Kidney epithelial cell (primary cell): ENCODE measurements around the gene CD200R1. TPM values are rescaled to one million over a fixed set of nuclear protein-coding genes. Genes with fewer than 3 reads are reported as not detected.

ENCODE experiments used
- DNase-seq: peaks from one replicate; pipeline ENCODE4 v3.0.0-alpha.2; 2010; ENCODE audit warnings: low read depth
- H3K27me3 ChIP-seq: 2 replicates; pipeline ENCODE4 v1.6.0; 2011; ENCODE audit warnings: low read length; ENCODE audit not compliant: control insufficient read depth, insufficient read depth
- H3K36me3 ChIP-seq: 2 replicates; pipeline ENCODE4 v1.5.1; 2011; ENCODE audit warnings: low read length; ENCODE audit not compliant: control insufficient read depth, insufficient read depth
- H3K4me3 ChIP-seq: 2 replicates; pipeline ENCODE4 v1.5.1; 2011; ENCODE audit warnings: low read depth, mild to moderate bottlenecking, control low read depth, low read length
- total RNA-seq: library from RNA; depleted of rRNA; stranded (reverse); fragments of >200 nt; gene quantifications from 2 replicates; pipeline ENCODE4 v1.2.3, GENCODE V29; 2015
- TF ChIP-seq, protein P1 (sequence below): IDR thresholded peaks from 2 replicates; pipeline ENCODE4 v1.5.1; 2011; ENCODE audit warnings: mild to moderate bottlenecking, moderate library complexity, low read length, control low read depth, inconsistent platforms; ENCODE audit not compliant: insufficient read depth, poor library complexity, severe bottlenecking

Gene CD200R1
- total RNA-seq, 1 donor from 2014 or later, result not detected

DNA sequence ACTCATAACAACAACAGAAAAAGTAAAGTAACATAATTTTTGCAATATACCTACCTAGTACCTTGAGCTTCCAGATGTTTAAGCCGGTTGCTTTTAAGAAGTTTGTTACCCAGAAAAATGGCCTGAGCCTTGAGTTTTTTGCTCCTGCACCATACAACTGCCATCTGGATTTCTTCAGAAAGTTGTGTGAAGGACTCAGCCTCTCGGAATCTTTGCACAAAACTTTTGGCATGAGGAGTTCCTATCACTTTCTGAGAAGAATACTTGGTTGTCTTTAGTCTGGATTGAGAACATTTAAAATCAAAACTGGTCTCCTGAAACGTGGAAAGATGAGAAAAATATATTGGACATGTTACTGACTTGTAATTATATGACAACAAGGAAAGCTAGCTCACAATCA, 33.2 kb upstream of the CD200R1 start:
- H3K4me3 ChIP-seq, result no peak overlapping the region
- H3K36me3 ChIP-seq, result peaks cover 2% of the 10 kb centered on the region
- no peak for DNase-seq
- H3K27me3 ChIP-seq, result no peaks in the 10 kb centered on the region
- TF ChIP-seq, protein P1, sequence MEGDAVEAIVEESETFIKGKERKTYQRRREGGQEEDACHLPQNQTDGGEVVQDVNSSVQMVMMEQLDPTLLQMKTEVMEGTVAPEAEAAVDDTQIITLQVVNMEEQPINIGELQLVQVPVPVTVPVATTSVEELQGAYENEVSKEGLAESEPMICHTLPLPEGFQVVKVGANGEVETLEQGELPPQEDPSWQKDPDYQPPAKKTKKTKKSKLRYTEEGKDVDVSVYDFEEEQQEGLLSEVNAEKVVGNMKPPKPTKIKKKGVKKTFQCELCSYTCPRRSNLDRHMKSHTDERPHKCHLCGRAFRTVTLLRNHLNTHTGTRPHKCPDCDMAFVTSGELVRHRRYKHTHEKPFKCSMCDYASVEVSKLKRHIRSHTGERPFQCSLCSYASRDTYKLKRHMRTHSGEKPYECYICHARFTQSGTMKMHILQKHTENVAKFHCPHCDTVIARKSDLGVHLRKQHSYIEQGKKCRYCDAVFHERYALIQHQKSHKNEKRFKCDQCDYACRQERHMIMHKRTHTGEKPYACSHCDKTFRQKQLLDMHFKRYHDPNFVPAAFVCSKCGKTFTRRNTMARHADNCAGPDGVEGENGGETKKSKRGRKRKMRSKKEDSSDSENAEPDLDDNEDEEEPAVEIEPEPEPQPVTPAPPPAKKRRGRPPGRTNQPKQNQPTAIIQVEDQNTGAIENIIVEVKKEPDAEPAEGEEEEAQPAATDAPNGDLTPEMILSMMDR, result no peak

DNA sequence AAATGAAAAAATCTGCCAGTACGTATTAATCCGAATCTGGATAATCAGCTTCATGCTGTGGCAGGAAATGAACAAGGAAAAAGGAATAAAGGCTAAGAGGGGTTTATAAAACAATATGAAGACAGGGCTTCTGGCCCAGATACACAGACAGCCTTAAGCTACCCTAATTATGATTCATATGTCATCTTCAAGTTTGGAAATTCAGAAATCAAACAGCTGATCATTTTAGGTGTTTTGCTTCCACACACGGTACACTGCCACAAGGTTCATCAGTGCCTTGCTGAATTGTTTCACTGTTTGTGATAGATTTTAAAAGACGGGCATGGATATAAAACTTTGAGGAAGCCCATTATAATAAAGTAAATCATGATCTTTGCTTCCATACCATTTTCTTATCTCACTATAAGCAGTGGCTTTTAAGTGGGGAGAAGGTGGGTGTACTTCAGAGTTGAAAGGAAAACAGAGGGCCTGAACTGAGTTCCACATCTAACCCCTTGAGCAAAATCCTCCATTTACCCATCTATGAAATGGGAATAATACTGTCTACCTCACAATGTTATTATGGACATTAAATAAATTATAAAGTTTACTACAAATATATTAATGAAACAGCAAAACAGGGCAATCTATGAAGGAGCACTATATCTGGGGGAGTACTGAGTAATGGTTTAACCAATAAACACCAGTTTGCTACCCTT, 31.6 kb upstream of the CD200R1 start:
- no peak for DNase-seq
- Histone ChIP-seq H3K36me3 (peaks cover 2% of the 10 kb centered on the region), H3K4me3 (no peak overlapping the region), H3K27me3 (no peaks in the 10 kb centered on the region)
- TF ChIP-seq, protein P1, result no peak

DNA sequence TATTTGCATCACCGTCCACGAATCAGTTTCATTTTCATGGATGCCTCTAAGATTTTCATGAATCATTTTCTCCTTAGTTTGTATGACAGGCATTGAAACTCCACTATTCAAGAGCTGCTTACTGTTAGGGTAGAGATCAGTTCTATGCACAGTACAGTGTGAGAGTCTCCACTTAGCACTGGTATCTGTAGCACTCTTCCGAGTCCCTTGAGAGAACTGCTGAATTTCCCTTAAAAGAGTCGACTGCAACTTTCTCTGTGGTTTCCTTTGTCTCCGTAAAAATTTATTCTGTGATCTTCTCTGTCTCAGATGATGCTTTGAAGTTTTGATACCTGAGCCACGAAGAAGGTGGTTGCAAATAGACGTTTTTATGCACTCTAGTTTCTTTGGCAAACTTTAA, 30.7 kb upstream of the CD200R1 start:
- TF ChIP-seq, protein P1, result no peak
- peaks cover 2% of the 10 kb centered on the region for H3K36me3 ChIP-seq
- H3K27me3 ChIP-seq, result no peaks in the 10 kb centered on the region
- DNase-seq, result no peak
- H3K4me3 ChIP-seq, result no peak overlapping the region

DNA sequence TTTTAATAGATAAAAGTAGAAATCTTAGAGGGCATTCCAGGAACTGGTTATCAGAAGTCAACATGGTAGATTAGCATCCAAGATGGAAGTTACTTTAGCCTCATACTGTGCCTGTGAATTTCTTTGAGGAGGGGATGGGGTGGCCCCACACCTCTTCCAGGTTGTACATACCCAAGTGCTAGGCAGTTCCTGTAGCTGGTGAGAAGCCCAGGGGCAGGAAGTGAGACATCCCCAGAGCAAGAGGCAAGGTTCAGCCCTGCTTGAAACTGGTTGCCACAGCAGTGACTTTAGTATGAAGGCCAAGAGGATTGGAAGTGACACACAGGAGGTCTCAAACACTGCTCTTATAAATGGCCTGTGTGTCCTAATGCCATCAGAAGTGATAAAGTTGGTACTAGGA, 27.8 kb upstream of the CD200R1 start:
- no peaks in the 10 kb centered on the region for H3K27me3 ChIP-seq

DNA sequence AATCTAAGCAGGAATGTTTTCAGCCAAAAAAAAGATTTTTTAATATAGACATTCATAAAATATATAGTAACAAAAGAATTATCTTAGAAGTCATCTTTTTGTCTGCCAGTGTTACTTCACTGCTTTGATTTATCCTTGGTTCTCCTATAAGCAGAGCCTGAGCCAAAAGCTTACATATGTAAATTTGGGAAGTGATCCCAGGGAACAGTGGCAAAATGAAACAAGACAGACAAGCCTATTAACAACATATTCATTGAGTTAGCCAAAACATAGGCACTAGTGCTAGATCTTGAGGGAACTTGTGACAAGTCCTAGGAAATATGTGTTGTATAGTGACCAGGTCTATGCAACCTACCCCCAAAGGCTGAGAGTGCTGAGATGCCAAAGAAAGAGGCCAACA, 27.1 kb upstream of the CD200R1 start:
- Histone ChIP-seq H3K36me3 (peaks cover 2% of the 10 kb centered on the region), H3K4me3 (no peak overlapping the region), H3K27me3 (no peaks in the 10 kb centered on the region)
- DNase-seq, result no peak
- TF ChIP-seq, protein P1, result no peak

More for the DNA sequence above, 27.8 kb upstream of the CD200R1 start:
- TF ChIP-seq, protein P1, result no peak
- no peak for DNase-seq
- H3K4me3 ChIP-seq, result no peak overlapping the region
- H3K36me3 ChIP-seq, result peaks cover 2% of the 10 kb centered on the region

DNA sequence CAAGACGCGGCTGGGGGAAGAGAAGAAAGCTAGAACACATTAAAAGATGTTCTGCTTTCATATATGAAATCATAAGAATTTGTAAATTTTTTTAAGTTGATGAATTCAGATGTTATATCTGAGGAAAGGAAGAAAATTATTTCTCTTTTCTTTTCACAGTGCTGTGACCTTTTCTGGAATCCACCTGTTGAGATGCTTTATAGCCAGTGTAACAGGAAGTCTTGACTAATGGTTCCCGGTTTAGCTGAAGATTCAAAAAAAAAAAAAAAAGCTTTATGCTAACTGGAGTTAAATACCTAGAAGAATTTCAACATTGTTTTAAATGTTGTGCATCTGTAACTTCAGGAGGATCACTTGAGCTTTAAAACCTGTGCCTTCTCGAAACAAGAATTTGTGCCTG, 25.8 kb upstream of the CD200R1 start:
- DNase-seq, result no peak
- H3K4me3 ChIP-seq, result no peak overlapping the region
- peaks cover 2% of the 10 kb centered on the region for H3K36me3 ChIP-seq
- no peaks in the 10 kb centered on the region for H3K27me3 ChIP-seq
- TF ChIP-seq, protein P1, result no peak
